Glutamatergic neuron (in vitro differentiated cells): ENCODE measurements around the gene KIAA0930. TPM values are rescaled to one million over a fixed set of nuclear protein-coding genes. Genes with fewer than 3 reads are reported as not detected.
A peak's percentile ranks its signal among the peaks of the same experiment; 100 is the strongest.

Experiments
- DNase-seq: peaks from one replicate; pipeline ENCODE4 v3.0.0; 2022
- H3K27ac Mint-ChIP-seq: one replicate; pipeline ENCODE4 v1.8.0; 2020; ENCODE audit warnings: mild to moderate bottlenecking, mixed read lengths, inconsistent platforms; ENCODE audit not compliant: unreplicated experiment
- H3K27me3 Mint-ChIP-seq: one replicate; pipeline ENCODE4 v1.8.0; 2020; ENCODE audit warnings: mild to moderate bottlenecking, moderate library complexity, mixed read lengths, inconsistent platforms; ENCODE audit not compliant: unreplicated experiment
- H3K36me3 Mint-ChIP-seq: one replicate; pipeline ENCODE4 v1.8.0; 2020; ENCODE audit warnings: mild to moderate bottlenecking, mixed read lengths, inconsistent platforms; ENCODE audit not compliant: unreplicated experiment
- H3K4me1 Mint-ChIP-seq: one replicate; pipeline ENCODE4 v1.8.0; 2020; ENCODE audit warnings: mild to moderate bottlenecking, low read depth, mixed read lengths, inconsistent platforms; ENCODE audit not compliant: unreplicated experiment
- H3K4me3 Mint-ChIP-seq: one replicate; pipeline ENCODE4 v1.8.0; 2020; ENCODE audit warnings: mild to moderate bottlenecking, mixed read lengths, inconsistent platforms; ENCODE audit not compliant: unreplicated experiment
- H3K9me3 Mint-ChIP-seq: one replicate; pipeline ENCODE4 v1.8.0; 2020; ENCODE audit warnings: mild to moderate bottlenecking, moderate library complexity, mixed read lengths, inconsistent platforms; ENCODE audit not compliant: unreplicated experiment
- CTCF ChIP-seq: fragments of 200-600 bp; sonication (generic); IDR thresholded peaks from one replicate; pipeline ENCODE4 v1.5.0; 2021; ENCODE audit not compliant: partially characterized antibody, unreplicated experiment
- total RNA-seq: library from RNA; stranded (reverse); fragmentation: NEBNext Ultra II Directional; extraction: Animal tissue kit (Norgen Biotek cat#: 25700); gene quantifications from one replicate; pipeline ENCODE4 v1.2.1, GENCODE V29; 2021; ENCODE audit not compliant: unreplicated experiment

The KIAA0930 gene
- total RNA-seq, 1 donor from 2014 or later: 170 TPM

GRCh38 chr22:45226503-45227186, 14.0 kb downstream of the KIAA0930 start:
- Mint-ChIP-seq H3K4me3 (peak overlapping the region; percentile 45), H3K27ac (peak overlapping the region; percentile 85)
- DNase-seq: no peak

GRCh38 chr22:45225732-45226502, 14.8 kb downstream of the KIAA0930 start:
- H3K4me3 Mint-ChIP-seq: no peak overlapping the region

More at GRCh38 chr22:45226503-45227186, 14.0 kb downstream of the KIAA0930 start:
- no peak for TF ChIP-seq CTCF
- peaks cover 43% of the 10 kb centered on the region for H3K4me1 Mint-ChIP-seq
- no peaks in the 10 kb centered on the region for H3K36me3 Mint-ChIP-seq
- H3K27me3 Mint-ChIP-seq: peaks cover 12% of the 10 kb centered on the region
- peaks cover 9% of the 10 kb centered on the region for H3K9me3 Mint-ChIP-seq

GRCh38 chr22:45224988-45225731, 15.5 kb downstream of the KIAA0930 start:
- Mint-ChIP-seq H3K36me3 (no peaks in the 10 kb centered on the region), H3K4me1 (peaks cover 40% of the 10 kb centered on the region), H3K9me3 (peaks cover 12% of the 10 kb centered on the region), H3K4me3 (no peak overlapping the region), H3K27ac (no peak overlapping the region), H3K27me3 (peaks cover 15% of the 10 kb centered on the region)
- DNase-seq: no peak
- no peak for TF ChIP-seq CTCF

More at GRCh38 chr22:45225732-45226502, 14.8 kb downstream of the KIAA0930 start:
- DNase-seq: no peak
- TF ChIP-seq CTCF: no peak
- peaks cover 10% of the 10 kb centered on the region for H3K9me3 Mint-ChIP-seq
- peaks cover 41% of the 10 kb centered on the region for H3K4me1 Mint-ChIP-seq
- H3K27me3 Mint-ChIP-seq: peaks cover 13% of the 10 kb centered on the region
- no peaks in the 10 kb centered on the region for H3K36me3 Mint-ChIP-seq
- H3K27ac Mint-ChIP-seq: peak overlapping the region; percentile 85

- peak overlapping the region; percentile 75 for H3K27ac Mint-ChIP-seq
- DNase-seq: no peak
- H3K27me3 Mint-ChIP-seq: peaks cover 11% of the 10 kb centered on the region
- TF ChIP-seq CTCF: no peak
- peaks cover 40% of the 10 kb centered on the region for H3K4me1 Mint-ChIP-seq
- H3K36me3 Mint-ChIP-seq: no peaks in the 10 kb centered on the region
- peak overlapping the region; percentile 60 for H3K4me3 Mint-ChIP-seq
- peaks cover 12% of the 10 kb centered on the region for H3K9me3 Mint-ChIP-seq
Measured at GRCh38 chr22:45224331-45224730, 16.4 kb downstream of the KIAA0930 start.
